T-helper 2 cell treated with Interferon-gamma antibody and Interleukin-4, amounts not matched to agents 100 ng/mL and 5 ng/mL, for 36 hours (primary cell): ENCODE results near the gene SLC25A11. TPM values are rescaled to one million over a fixed set of nuclear protein-coding genes. Genes with fewer than 3 reads are reported as not detected.
"Not testable (repeated sequence)": the region's sequence is repeated elsewhere in the genome, so short reads cannot be mapped to it uniquely, and the experiment has no call there.

Experiments
- intact Hi-C: fragments of 100-400 bp; cut with micrococcal nuclease; formaldehyde crosslinking; loops from one replicate; pipeline ENCODE4 v1.15.1; 2023
- total RNA-seq: library from RNA; stranded (reverse); gene quantifications from 2 replicates; pipeline ENCODE4 v1.2.3, GENCODE V29; 2022

SLC25A11 gene
- total RNA-seq, 1 donor from 2014 or later, result 88.9 TPM

- intact Hi-C loops, result no loop called here
These were observed 11.0 kb downstream of the SLC25A11 start for GRCh38 chr17:4928881-4929280.

GRCh38 chr17:4926577-4927335 is 13.1 kb downstream of the SLC25A11 start:
- intact Hi-C loops, result not testable (repeated sequence)

- intact Hi-C loops, result no loop called here
These were observed 18.5 kb downstream of the SLC25A11 start for GRCh38 chr17:4921320-4921719.

- intact Hi-C loops, result no loop called here
These were observed 19.3 kb downstream of the SLC25A11 start for GRCh38 chr17:4920351-4921048.

- intact Hi-C loops, result no loop called here
These were observed 20.3 kb downstream of the SLC25A11 start for GRCh38 chr17:4919511-4920047.

- intact Hi-C loops, result not testable (repeated sequence)
These were observed 25.3 kb downstream of the SLC25A11 start for GRCh38 chr17:4914551-4914950.

- intact Hi-C loops, result no loop called here
These were observed 25.9 kb downstream of the SLC25A11 start for GRCh38 chr17:4913994-4914393.

- intact Hi-C loops, result loop anchor here (1.0 to 5.0 kb wide), 3 partner anchors 32 to 153 kb away; partner anchors contain the start of genes RNF167, SLC25A11 and SPAG7
These were observed 30.9 kb downstream of the SLC25A11 start for GRCh38 chr17:4908711-4909496.

- intact Hi-C loops, result loop anchor here (2.0 to 5.0 kb wide), 2 partner anchors 32 to 154 kb away; partner anchors contain the start of genes RNF167 and SLC25A11
These were observed 31.5 kb downstream of the SLC25A11 start for GRCh38 chr17:4908301-4908700.

GRCh38 chr17:4906642-4907041 is 33.2 kb downstream of the SLC25A11 start:
- intact Hi-C loops, result loop anchor here (5.0 kb wide), 1 partner anchor 156 kb away; no protein-coding TSS in a partner anchor

- intact Hi-C loops, result loop anchor here (5.0 kb wide), 1 partner anchor 191 kb away; the partner anchor contains the start of gene ARRB2
These were observed 36.6 kb downstream of the SLC25A11 start, which contains the start of gene CHRNE for GRCh38 chr17:4903051-4903818. TSS of gene CHRNE (minus strand) at chr17:4903098. CDS start at chr17:4903063, 35 bp downstream.

GRCh38 chr17:4902540-4902939 is 37.3 kb downstream of the SLC25A11 start:
- intact Hi-C loops, result loop anchor here (5.0 kb wide), 1 partner anchor 190 kb away; the partner anchor contains the start of gene ARRB2

GRCh38 chr17:4901648-4902344 is 38.0 kb downstream of the SLC25A11 start:
- intact Hi-C loops, result loop anchor here (5.0 kb wide), 1 partner anchor 189 kb away; the partner anchor contains the start of gene ARRB2

- intact Hi-C loops, result loop anchor here (5.0 kb wide), 1 partner anchor 189 kb away; the partner anchor contains the start of gene ARRB2
These were observed 38.7 kb downstream of the SLC25A11 start for GRCh38 chr17:4901108-4901647.

- intact Hi-C loops, result loop anchor here (5.0 kb wide), 1 partner anchor 188 kb away; the partner anchor contains the start of gene ARRB2
These were observed 39.4 kb downstream of the SLC25A11 start for GRCh38 chr17:4900231-4901107.

- intact Hi-C loops, result loop anchor here (5.0 kb wide), 1 partner anchor 187 kb away; the partner anchor contains the start of gene ARRB2
These were observed 40.3 kb downstream of the SLC25A11 start, which contains the start of gene C17orf107 for GRCh38 chr17:4899341-4900230. TSS of gene C17orf107 (plus strand) at chr17:4899536. CDS start at chr17:4899763, 227 bp downstream.

GRCh38 chr17:4898927-4899326 is 40.9 kb downstream of the SLC25A11 start:
- intact Hi-C loops, result no loop called here
